ENCODE results near the gene KIF3C.
"Not testable (repeated sequence)": the region's sequence is repeated elsewhere in the genome, so short reads cannot be mapped to it uniquely, and the experiment has no call there.

Gene KIF3C

DNA sequence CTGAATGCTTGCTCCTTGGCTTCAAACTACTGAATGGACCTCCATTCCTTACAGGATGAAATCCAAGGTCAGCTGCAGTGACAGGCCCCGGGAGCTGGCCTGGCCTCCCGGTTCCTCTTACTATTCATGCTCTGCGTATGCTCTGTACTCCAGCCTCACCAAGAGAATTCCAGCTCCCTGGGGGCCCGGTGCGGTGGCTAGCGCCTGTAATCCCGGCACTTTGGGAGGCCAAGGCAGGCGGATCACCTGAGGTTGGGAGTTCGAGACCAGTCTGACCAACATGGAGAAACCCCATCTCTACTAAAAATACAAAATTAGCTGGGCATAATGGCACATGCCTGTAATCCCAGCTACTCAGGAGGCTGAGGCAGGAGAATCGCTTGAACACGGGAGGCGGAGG lies 23.7 kb downstream of the KIF3C start:
- DNase-seq: not testable (repeated sequence)

GRCh38 chr2:25957743-25958142 lies 24.6 kb downstream of the KIF3C start:
- no peak for DNase-seq

DNA sequence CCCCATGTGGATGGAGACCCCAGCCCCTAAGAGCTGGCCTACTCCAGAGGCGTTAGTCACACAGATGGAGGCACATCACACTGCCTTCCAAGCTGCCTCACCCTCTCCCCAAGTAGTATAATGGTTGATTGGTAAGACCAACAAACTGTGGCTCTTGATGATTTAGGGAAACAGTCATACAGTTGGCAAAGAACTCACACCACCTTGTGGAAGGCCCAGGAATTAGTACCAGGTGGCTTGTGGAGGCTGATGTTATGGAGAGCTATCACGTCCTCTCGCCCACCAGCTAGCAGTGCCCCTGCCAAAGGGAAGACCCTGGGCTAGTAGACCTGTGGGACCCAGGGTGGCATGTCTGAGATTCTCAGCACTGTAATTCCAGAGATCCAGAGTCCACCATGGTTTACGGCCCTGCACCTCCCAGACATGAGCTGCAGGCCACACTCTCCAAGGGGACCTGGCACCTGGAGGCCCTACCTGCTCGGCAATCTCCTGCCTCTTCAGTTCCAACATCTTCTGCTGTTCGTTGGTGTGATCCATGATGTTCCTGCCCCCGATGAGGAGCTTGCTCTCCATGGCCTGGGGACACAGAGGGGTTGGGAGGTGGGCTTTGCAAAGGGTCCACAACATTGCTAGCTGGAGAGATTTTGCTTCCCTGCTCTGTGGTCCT lies 26.3 kb downstream of the KIF3C start:
- DNase-seq: no peak

- no peak for DNase-seq
Measured at GRCh38 chr2:25955036-25955435, 27.3 kb downstream of the KIF3C start.

DNA sequence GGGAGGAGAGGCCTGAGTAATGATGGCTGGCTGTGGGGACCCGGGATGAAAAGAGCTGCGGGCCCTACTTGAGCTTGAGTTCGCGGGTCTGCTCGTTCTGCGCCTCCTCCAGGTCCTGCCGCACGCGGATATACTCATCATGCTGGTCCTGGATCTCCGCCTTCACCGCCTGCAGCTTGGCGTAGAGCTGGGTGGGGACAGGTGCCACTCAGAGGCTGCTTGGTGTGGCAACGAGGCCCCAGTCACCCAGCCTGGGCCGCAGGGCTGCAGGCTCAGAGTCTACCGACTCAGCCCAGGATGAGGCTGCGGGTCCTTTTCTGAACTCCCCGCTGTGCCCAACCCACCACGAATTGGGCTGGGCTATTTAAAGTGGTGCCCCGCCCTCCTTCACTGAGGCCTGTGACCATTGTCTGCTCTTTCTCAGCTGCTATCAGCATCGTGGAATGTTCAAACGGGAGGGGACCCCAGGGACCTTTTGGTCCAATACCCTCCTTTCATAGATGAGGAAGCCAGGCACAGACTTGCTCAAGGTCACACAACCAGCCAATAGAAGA lies 28.0 kb downstream of the KIF3C start:
- no peak for DNase-seq

GRCh38 chr2:25951071-25951547 lies 31.2 kb downstream of the KIF3C start:
- no peak for DNase-seq

DNA sequence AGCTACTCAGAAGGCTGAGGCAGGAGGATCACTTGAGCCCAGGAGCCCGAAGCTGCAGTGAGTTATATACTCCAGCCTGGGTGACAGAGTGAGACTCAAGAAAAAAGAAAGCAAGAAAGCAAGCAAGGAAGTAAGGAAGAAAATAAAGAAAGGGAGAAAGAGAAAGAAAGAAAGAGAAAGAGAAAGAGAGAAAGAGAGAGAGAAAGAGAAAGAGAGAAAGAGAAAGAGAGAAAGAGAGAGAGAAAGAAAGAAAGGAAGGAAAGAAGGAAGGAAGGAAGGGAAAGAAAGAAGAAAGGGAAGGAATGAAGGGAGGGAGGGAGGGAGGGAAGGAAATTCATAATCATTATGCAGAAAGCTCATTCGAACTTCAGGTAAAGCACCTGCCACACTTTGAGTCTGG lies 33.9 kb downstream of the KIF3C start:
- DNase-seq: no peak

DNA sequence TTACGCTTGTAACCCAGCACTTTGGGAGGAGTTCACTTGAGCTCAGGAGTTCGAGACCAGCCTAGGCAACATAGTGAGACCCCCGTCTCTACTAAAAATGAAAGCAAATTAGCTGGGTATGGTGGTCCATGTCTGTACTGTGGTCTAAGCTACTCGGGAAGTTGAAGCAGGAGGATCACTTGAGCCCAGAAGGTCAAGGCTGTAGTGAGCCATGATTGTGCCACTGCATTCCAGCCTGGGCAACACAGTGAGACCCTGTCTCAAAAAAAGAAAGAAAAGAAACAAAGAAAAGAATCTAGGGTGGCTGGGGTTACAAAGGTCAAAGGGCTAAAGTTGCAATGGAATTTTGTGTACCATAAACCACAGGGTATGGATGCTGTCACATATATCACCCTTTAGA lies 41.3 kb downstream of the KIF3C start:
- DNase-seq: no peak

GRCh38 chr2:25939257-25939668 lies 43.0 kb downstream of the KIF3C start:
- no peak for DNase-seq

GRCh38 chr2:25938345-25938744 lies 44.0 kb downstream of the KIF3C start:
- DNase-seq: no peak

GRCh38 chr2:25936889-25937545 lies 45.3 kb downstream of the KIF3C start:
- DNase-seq: no peak

GRCh38 chr2:25933622-25934021 lies 48.7 kb downstream of the KIF3C start:
- DNase-seq: no peak

DNA sequence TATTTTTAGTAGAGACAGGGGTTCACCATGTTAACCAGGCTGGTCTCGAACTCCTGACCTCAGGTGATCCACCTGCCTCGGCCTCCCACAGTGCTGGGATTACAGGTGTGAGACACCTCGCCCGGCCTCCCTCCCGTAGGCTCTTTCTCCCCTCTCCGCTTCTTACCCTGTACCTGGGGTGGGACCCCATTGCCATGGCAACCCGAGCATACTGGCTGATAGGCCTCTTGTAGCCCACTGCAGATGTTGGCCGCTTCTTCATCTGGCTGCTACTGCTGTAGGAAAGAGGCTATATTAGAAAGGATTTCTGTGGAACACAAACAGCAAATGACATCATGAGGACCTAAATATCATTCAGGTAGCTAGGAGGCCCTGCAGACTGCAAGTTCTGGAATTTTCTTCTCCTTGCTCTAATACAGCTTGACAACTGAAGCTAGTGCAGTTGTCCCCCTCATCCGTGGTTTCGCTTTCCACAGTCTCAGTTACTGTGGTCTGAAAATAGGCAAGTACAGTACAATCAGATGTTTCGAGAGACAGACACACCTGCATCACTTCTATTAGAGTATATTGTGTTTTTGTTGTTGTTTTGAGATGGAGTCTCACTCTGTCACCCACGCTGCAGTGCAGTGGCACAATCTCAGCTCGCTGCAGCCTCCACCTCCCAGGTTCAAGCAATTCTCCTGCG lies 52.4 kb downstream of the KIF3C start:
- no peak for DNase-seq

DNA sequence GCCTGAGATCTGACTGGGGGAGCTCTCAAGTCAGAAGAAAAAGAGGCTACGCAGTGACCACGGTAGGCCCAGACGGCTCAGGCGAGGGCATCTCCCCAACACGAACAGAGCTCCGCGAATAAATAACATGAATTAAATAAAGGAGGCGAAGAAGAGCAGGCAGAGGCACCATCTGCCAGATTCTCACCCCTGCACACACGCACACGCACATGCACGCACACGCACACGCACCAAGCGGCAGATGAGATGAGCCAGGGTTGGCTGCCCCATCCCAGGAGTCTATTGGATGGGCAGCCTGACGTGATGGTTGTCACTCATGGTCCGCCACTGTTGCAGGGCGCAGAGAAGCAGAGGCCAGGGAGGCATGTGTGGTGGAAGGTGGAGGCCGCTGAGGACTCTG lies 53.6 kb downstream of the KIF3C start:
- no peak for DNase-seq

GRCh38 chr2:25926984-25927756 lies 55.1 kb downstream of the KIF3C start:
- no peak for DNase-seq

DNA sequence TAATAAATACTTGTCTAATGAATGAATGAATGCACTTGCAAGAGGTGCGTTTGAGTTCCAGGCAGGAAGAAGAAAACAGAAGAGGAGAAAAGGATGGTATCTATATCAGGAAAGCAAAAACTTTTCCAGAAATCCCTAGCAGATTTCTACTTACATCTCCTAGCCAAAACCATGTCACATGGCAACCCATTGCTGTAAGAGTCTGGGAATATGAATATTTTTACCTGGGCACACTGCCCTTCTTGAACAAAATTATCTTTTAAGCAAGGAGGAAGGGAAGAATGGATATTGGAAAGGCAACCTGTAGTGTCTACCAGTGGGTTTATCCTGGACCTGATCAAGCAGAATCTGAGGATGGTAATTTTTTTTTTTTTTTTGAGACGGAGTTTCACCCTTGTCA lies 59.8 kb downstream of the KIF3C start:
- no peak for DNase-seq

GRCh38 chr2:25920786-25921415 lies 61.4 kb downstream of the KIF3C start:
- no peak for DNase-seq

- no peak for DNase-seq
Measured at GRCh38 chr2:25920336-25920735, 62.0 kb downstream of the KIF3C start.

GRCh38 chr2:25917832-25918231 lies 64.5 kb downstream of the KIF3C start:
- no peak for DNase-seq

DNA sequence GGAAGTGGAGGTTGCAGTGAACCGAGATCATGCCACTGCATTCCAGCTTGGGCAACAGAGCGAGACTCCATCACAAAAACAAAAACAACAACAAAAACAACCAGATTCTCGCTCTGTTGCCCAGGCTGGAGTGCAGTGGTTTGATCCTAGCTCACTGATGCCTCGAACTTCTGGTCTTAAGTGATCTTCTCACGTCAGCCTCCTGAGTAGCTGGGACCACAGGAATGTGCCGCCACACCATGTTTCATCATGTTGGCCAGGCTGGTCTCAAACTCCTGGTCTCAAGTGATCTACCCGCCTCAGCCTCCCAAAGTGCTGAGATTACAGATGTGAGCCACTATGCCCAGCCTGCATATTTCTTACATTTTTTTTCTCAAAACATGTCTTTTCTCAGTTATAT lies 64.9 kb downstream of the KIF3C start:
- DNase-seq: not testable (repeated sequence)

DNA sequence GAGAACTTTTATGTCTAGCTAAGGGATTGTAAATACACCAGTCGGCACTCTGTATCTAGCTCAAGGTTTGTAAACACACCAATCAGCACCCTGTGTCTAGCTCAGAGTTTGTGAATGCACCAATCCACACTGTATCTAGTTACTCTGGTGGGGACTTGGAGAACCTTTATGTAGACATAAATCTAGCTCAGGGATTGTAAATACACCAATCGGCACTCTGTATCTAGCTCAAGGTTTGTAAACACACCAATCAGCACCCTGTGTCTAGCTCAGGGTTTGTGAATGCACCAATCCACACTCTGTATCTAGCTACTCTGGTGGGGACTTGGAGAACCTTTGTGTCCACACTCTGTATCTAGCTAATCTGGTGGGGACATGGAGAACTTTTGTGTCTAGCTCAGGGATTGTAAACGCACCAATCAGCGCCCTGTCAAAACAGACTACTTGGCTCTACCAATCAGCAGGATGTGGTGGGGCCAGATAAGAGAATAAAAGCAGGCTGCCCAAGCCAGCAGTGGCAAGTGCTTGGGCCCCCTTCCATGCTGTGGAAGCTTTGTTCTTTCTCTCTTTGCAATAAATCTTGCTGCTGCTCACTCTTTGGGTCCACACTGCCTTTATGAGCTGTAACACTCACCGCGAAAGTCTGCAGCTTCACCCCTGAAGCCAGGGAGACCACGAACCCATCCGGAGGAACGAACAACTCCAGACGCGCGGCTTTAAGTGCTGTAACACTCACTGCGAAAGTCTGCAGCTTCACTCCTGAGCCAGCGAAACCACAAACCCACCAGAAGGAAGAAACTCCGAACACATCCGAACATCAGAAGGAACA lies 66.1 kb downstream of the KIF3C start:
- DNase-seq: not testable (repeated sequence)

- DNase-seq: not testable (repeated sequence)
Measured at GRCh38 chr2:25915411-25915810, 66.9 kb downstream of the KIF3C start.
